PC-3 (cell line): ENCODE data around the gene CPEB2. TPM values are rescaled to one million over a fixed set of nuclear protein-coding genes. Genes with fewer than 3 reads are reported as not detected.

Experiments used
- ATAC-seq: fragments of 200-7000 bp; cut with Tn5 transposase; 2 replicates; pipeline ENCODE4 v1.9.1; 2020; ENCODE audit warnings: mild to moderate bottlenecking, moderate library complexity
- BruUV-seq: library from RNA; stranded (reverse); fragments of 400-500 nt; replicated peaks from 2 replicates; lab custom pipeline; 2021; lab: Mats Ljungman, UMichigan
- CTCF ChIA-PET: fragments of 300-600 bp; sonication (Branson Sonifier 250); formaldehyde crosslinking; loops from one replicate; lab custom pipeline; 2022; ENCODE audit warnings: antibody characterized with exemption; lab: Charles Lee
- POLR2A ChIA-PET: fragments of 300-600 bp; sonication (Branson Sonifier 250); formaldehyde crosslinking; loops from one replicate; lab custom pipeline; 2022; ENCODE audit warnings: antibody characterized with exemption; ENCODE audit not compliant: unreplicated experiment; lab: Charles Lee
- DNase-seq: peaks from one replicate; pipeline ENCODE4 v3.0.0-alpha.2; 2015
- H2AFZ ChIP-seq: fragments of 300-600 bp; sonication (generic); 2 replicates; pipeline ENCODE4 v1.6.0; 2016; ENCODE audit warnings: antibody characterized with exemption, low read length
- H3F3A ChIP-seq: fragments of 300-600 bp; sonication (generic); one replicate; pipeline ENCODE4 v1.6.0; 2017; ENCODE audit warnings: antibody characterized with exemption, low read length, control low read depth, mild to moderate bottlenecking; ENCODE audit not compliant: unreplicated experiment
- H3K27ac ChIP-seq: fragments of 300-600 bp; sonication (generic); 2 replicates; pipeline ENCODE4 v1.5.1; 2016; ENCODE audit warnings: mild to moderate bottlenecking, low read length
- H3K27me3 ChIP-seq: fragments of 300-600 bp; sonication (generic); 2 replicates; pipeline ENCODE4 v1.6.1; 2016; ENCODE audit warnings: low read length, mixed read lengths
- H3K36me3 ChIP-seq: fragments of 300-600 bp; sonication (generic); 2 replicates; pipeline ENCODE4 v1.6.1; 2016; ENCODE audit warnings: low read depth, mixed run types, low read length, mixed read lengths
- H3K4me1 ChIP-seq: fragments of 300-600 bp; sonication (generic); 2 replicates; pipeline ENCODE4 v1.5.1; 2016; ENCODE audit warnings: low read length; ENCODE audit not compliant: insufficient read depth
- H3K4me2 ChIP-seq: fragments of 300-600 bp; sonication (generic); 2 replicates; pipeline ENCODE4 v1.6.0; 2016; ENCODE audit warnings: low read length
- H3K4me3 ChIP-seq: fragments of 300-600 bp; sonication (generic); 2 replicates; pipeline ENCODE4 v1.5.1; 2016; ENCODE audit warnings: mild to moderate bottlenecking, low read length, mixed read lengths
- H3K79me2 ChIP-seq: fragments of 300-600 bp; sonication (generic); 2 replicates; pipeline ENCODE4 v1.6.1; 2017; ENCODE audit warnings: low read length, mixed read lengths
- H3K9ac ChIP-seq: fragments of 300-600 bp; sonication (generic); 2 replicates; pipeline ENCODE4 v1.6.0; 2016; ENCODE audit warnings: mild to moderate bottlenecking, low read length
- H3K9me2 ChIP-seq: fragments of 300-600 bp; sonication (generic); replicated peaks from 2 replicates; pipeline ENCODE4 v1.6.1; 2016; ENCODE audit warnings: mixed run types, low read length, mixed read lengths
- H3K9me3 ChIP-seq: fragments of 300-600 bp; sonication (generic); 2 replicates; pipeline ENCODE4 v1.6.1; 2016; ENCODE audit warnings: low read length, mixed read lengths
- H4K20me1 ChIP-seq: fragments of 300-600 bp; sonication (generic); 2 replicates; pipeline ENCODE4 v1.6.1; 2016; ENCODE audit warnings: low read length, mixed read lengths
- CTCF ChIP-seq: fragments of 300-600 bp; sonication (generic); conservative IDR thresholded peaks from 2 replicates; pipeline ENCODE4 v1.5.1; 2017; ENCODE audit warnings: antibody characterized with exemption, low read depth, mild to moderate bottlenecking, low read length
- EZH2 ChIP-seq: fragments of 300-600 bp; sonication (generic); IDR thresholded peaks from one replicate; pipeline ENCODE4 v1.6.1; 2017; ENCODE audit warnings: antibody characterized with exemption, mild to moderate bottlenecking, low read length; ENCODE audit not compliant: unreplicated experiment
- EZH2phosphoT487 ChIP-seq: fragments of 300-600 bp; sonication (generic); IDR thresholded peaks from 2 replicates; pipeline ENCODE4 v1.6.1; 2018; ENCODE audit warnings: mild to moderate bottlenecking, antibody characterized with exemption, low read length, borderline replicate concordance
- intact Hi-C: fragments of 100-400 bp; cut with micrococcal nuclease; formaldehyde crosslinking; loops from 2 replicates; pipeline ENCODE4 v1.9.0; 2023
- total RNA-seq: library from RNA; depleted of rRNA; stranded (reverse); fragments of >200 nt; gene quantifications from 2 replicates; pipeline ENCODE4 v1.2.3, GENCODE V29; 2014

The CPEB2 gene
- total RNA-seq, 1 experiment from 2014 or later, result 1.8 TPM

GRCh38 chr4:15012017-15012788 lies 9.9 kb downstream of the CPEB2 start:
- Histone ChIP-seq H4K20me1 (no peaks in the 10 kb centered on the region), H3K4me1 (no peaks in the 10 kb centered on the region), H3K9me3 (no peaks in the 10 kb centered on the region), H3K27ac (no peak overlapping the region), H3K9me2 (no peaks in the 10 kb centered on the region), H3F3A (no peaks in the 10 kb centered on the region), H3K27me3 (no peaks in the 10 kb centered on the region), H3K9ac (no peak overlapping the region), H3K4me2 (no peak overlapping the region), H3K4me3 (no peak overlapping the region), H2AFZ (no peak overlapping the region), H3K36me3 (peaks cover 3% of the 10 kb centered on the region; the same call in 1 of the 2 replicates), H3K79me2 (peaks cover 10% of the 10 kb centered on the region)
- no peak for TF ChIP-seq EZH2
- no peak for TF ChIP-seq CTCF
- TF ChIP-seq EZH2phosphoT487, result no peak
- POLR2A ChIA-PET, result no interaction called here
- intact Hi-C loops, result no loop called here
- DNase-seq (no peak), ATAC-seq (no peak)
- no TSS peak for BruUV-seq
- CTCF ChIA-PET, result no interaction called here

DNA sequence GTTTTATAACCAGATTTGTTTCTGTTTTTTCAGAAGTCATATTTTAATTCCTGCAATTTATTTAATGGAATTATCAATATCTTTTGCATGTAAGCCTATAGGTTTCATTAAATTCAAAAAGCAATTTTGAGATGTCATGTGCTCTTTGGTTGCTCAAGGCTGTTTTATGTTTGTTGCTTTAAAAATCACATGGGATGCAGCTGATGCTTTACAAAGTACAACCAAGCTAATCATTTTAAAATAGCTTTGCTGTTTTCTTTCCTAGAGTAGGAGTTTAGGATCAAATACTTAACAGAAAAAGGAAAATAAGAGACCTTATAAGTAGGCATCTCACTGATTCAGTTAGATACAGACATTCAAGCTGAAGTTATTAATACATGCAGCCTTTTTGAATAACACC lies 11.3 kb downstream of the CPEB2 start:
- H3K27ac ChIP-seq, result no peak overlapping the region
- no peak overlapping the region for H2AFZ ChIP-seq
- DNase-seq, result no peak
- intact Hi-C loops, result no loop called here
- H3K79me2 ChIP-seq, result no peaks in the 10 kb centered on the region
- H3K9ac ChIP-seq, result no peak overlapping the region
- ChIA-PET POLR2A (no interaction called here), CTCF (no interaction called here)
- H3K27me3 ChIP-seq, result no peaks in the 10 kb centered on the region
- no peaks in the 10 kb centered on the region for H3K4me1 ChIP-seq
- no peak overlapping the region for H3K4me3 ChIP-seq
- H4K20me1 ChIP-seq, result no peaks in the 10 kb centered on the region
- peaks cover 3% of the 10 kb centered on the region; the same call in 1 of the 2 replicates for H3K36me3 ChIP-seq
- no peaks in the 10 kb centered on the region for H3F3A ChIP-seq
- no peak for ATAC-seq
- no peaks in the 10 kb centered on the region for H3K9me2 ChIP-seq
- no peaks in the 10 kb centered on the region for H3K9me3 ChIP-seq
- no peak overlapping the region for H3K4me2 ChIP-seq
- TF ChIP-seq EZH2 (no peak), CTCF (no peak), EZH2phosphoT487 (no peak)
- BruUV-seq, result no TSS peak

DNA sequence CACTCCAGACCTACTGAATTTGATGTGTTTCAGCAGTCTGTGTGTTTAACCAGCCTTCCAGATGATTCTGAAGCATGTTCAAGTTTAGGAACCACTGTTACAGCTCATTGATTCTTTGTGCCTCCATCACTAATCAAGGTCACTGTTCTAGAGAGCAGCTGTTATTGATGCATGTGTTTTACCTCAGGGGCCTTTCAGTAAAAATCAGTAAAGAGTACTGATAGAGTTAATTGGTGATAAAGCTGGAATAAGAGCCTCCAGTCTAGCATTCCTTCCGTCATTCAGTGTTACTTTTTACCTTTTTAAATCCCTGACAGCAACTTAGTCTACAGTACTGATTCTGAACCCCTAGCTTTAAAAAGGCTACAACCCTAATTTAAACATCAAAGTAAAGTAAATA lies 12.9 kb downstream of the CPEB2 start:
- POLR2A ChIA-PET, result no interaction called here
- H3K9me3 ChIP-seq, result no peaks in the 10 kb centered on the region
- peaks cover 3% of the 10 kb centered on the region; the same call in 1 of the 2 replicates for H3K36me3 ChIP-seq
- no peaks in the 10 kb centered on the region for H4K20me1 ChIP-seq
- no peak for DNase-seq
- intact Hi-C loops, result no loop called here
- H2AFZ ChIP-seq, result no peak overlapping the region
- CTCF ChIA-PET, result no interaction called here
- H3K9ac ChIP-seq, result no peak overlapping the region
- H3K4me3 ChIP-seq, result no peak overlapping the region
- no peaks in the 10 kb centered on the region for H3K79me2 ChIP-seq
- no peak overlapping the region for H3K4me2 ChIP-seq
- H3K27ac ChIP-seq, result no peak overlapping the region
- BruUV-seq, result no TSS peak
- no peaks in the 10 kb centered on the region for H3K27me3 ChIP-seq
- no peak for ATAC-seq
- H3K4me1 ChIP-seq, result no peaks in the 10 kb centered on the region
- H3K9me2 ChIP-seq, result no peaks in the 10 kb centered on the region
- H3F3A ChIP-seq, result no peaks in the 10 kb centered on the region
- TF ChIP-seq EZH2, result no peak
- TF ChIP-seq EZH2phosphoT487, result no peak
- no peak for TF ChIP-seq CTCF
